GM18517 (cell line): ENCODE results near the gene SORBS1.

Experiments used
- ATAC-seq: cut with Tn5 transposase; IDR thresholded peaks from one replicate; pipeline ENCODE4 v1.9.1; 2021; ENCODE audit warnings: mild to moderate bottlenecking, moderate library complexity; ENCODE audit not compliant: unreplicated experiment

Gene SORBS1

DNA sequence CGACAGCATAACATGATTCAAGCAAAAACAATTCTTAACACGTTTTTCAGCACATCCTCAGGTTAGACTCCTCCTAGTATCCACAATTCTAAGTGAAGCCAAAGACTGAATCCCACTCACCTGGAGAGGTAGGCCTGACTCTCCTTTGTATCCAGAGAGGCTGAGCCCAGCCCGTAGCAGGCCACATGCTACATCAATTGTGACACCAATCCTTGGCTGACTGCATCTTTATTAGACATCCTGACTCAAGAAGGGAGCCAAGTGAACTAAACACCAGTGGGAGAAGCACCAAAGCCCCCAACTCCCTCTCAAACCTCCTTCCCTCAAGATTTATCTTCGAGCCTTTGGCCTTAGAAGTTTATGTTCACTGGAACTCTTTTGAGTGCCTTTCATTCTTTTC, 144.9 kb downstream of the SORBS1 start:
- no peak for ATAC-seq

DNA sequence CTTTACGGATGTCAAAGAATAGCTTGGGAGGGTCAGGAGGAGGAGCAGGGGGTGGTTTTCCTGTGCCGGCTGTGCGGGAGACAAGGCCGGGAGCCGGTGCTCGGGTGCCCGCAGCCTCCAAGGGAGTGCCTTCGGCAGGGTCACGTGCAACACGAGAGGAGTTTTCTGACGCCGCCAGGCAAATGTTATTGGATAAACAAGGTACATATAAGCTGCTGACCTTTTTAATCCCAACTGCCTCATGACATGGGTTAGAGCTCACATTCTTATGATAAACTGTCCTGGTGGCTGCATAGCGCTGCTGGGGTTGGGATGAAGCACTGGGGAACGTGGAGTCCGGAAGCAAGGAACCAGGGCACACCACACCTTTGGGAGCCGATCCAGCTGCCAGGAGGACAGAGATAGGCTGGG, 145.5 kb downstream of the SORBS1 start:
- no peak for ATAC-seq

DNA sequence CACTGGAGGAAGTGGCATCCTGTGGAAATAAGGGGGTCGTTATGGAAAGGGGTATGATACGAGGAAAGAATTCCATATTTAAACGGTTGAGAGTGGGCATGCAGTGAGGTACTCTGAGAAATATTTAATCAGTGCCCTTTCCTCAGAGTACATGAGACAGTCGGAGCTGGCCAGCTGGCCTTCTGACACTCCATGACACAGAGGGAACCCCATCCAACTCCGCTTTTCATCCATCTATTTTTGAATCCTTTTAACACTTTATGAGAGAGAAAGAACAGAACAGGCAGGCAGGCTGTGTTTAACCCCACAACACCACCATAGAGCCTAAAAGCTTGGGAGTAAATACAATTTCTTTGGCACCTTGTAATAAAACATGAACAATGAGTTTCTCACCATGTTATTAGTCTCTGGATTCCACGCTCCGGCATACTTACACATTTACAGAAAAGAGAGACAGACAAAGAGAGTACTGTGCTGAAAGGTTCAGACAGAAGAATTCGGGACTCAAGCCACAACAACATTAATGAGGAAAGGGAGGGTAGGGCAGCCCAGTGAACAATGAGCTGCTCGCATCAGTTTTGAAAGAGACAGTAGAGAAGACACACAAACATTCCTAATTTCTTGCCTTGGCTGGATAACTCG, 146.2 kb downstream of the SORBS1 start:
- ATAC-seq: no peak

DNA sequence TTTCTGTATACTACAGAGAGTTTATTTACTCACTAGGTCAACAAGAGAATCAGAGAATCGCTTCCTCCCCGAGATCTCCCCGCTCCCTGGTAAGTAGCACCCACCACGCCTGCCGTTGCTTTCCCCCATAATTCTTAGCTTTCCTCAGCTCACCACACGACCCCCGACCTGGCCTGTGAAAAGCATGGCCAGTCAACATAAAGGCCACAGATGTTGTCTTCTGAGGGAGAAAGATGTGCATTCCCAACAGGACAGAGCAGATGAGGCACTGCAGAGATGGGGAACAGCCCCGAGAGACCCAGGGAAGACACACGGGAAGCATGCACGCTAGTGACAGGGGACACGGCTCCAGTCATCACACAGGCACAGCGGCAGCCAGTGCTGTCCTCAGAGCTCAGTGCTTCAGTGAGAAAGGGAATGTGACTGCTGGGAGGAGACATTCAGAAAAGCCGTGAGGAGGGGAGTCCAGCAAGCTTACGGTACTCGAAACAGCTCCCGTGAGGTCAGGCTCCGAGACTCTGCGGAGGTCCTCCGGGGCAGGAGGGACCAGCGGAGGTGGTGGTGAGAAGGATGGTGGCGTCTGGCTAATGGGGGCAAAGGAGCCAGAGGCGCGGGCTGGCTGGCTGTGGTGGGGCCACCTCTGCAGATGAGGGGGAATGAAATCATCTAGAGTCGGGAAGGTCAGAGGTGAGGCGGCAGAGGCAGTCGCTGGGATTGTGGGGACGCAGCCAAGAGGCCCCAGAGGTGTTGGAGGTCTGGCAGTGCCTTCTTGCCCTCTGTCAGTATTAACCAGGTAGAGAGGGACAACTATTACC, 146.9 kb downstream of the SORBS1 start:
- no peak for ATAC-seq

DNA sequence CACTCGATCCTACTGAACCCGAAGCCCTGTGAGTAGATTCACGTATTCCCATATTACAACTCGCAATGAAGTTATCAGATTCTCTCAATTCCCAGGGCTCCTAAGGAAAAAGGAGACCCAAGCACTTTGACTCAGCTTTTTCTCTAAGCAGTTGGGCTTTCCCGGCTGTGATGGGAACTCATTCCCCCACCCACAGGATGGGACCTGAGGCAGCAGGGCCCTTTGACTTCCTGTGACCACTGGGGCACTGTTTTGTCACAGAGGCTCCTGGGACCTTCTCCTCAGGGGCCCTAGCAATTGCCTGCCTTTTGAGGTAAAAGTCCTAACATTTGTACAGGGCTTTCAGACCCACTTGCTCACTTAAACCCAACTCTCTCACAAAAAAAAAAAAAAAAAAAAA, 147.6 kb downstream of the SORBS1 start:
- no peak for ATAC-seq

DNA sequence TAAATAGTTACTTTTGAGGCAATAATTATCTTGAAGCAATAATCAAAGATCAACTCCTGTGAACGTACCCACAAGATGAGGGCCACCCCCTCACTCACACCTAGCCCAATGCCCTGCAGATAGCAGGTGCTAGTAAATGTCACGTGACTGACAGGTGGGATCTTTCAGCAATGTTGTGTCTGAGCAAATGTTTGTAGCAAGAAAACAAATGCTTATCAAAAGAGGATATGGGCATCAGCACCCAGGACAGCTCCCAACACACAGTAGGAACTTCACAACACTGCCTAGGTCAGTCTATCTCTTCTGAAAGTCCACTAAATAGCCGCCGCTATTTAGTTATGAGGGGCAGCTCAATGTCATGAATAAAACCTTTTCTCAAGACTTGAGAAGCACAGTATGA, 149.5 kb downstream of the SORBS1 start:
- no peak for ATAC-seq

DNA sequence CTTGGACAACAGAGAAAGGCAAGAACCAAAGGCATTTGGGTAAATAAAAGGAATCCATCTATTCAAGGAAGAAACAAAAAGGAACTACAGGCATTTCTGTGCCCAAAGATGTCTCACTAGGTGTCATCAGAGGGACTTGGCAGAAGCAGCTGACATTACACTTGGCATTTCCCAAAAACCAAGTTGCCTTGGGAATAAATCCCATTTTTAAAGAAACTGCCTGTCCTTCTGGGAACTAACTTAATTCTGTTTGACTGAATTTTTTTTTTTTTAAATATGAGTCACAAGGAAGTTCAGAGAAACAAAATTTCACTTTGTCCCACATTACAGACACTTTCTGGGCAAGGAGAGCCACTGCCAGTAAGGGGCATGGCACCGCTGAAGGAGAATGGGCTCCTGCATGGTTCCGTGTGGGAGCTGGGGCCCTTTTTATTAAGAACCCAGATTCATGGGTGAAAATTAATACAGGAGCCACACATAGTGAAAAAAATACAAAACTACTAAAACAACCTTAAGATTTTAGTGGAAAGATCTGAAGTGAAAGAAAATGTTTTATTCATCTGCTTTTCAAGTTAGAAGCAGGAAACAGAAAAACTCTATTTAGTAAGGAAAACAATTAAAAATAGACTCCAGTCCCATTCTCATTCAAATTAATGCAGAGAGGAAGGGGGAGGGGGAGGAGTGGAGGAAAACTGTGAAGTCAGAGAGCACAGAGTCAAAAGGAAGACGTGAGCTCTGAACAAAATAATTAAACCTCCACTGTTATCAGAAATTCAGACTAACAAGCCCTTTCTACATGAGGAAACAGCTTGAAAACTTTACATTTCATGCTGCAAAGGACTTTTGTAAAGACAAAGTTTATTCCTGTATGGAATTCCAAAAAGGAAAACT, 151.9 kb downstream of the SORBS1 start:
- no peak for ATAC-seq

DNA sequence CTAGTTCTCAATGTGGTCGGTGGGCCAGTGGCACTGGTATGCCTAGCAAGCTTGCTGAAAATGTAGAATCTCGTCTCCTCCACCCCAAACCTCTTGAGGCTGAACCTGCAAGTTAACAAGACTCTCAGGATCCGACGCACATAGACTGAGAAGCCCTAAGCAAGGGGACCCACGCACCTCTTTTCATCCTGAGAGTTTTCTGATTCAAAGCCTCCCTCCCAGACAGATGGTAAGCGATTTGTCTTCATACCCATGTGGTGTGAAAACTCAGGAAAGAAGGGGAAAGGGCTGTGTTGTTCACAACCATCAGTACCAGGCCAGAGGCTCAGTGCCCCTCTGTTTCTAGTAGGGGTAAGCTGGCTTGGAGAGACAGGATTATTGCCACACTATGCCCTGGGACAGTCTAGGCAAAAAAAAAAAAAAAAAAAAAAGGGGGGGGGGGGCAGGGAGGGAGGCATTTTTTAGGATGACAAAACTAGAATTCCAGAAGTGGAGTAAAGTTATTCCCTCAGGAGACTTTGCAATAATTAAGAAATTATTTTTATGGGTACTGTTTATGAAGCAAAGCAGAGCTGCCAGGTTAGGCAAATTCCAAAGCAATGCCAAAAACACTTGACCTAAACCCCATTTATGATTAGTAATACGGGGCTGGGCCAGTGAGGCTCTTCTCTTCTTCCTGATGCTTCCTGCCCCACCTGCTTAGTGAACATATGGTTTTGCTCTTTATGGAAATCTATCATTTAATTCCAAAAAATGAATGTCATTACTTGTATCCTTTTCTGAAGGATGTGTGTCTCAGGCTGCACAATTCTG, 152.8 kb downstream of the SORBS1 start:
- no peak for ATAC-seq

DNA sequence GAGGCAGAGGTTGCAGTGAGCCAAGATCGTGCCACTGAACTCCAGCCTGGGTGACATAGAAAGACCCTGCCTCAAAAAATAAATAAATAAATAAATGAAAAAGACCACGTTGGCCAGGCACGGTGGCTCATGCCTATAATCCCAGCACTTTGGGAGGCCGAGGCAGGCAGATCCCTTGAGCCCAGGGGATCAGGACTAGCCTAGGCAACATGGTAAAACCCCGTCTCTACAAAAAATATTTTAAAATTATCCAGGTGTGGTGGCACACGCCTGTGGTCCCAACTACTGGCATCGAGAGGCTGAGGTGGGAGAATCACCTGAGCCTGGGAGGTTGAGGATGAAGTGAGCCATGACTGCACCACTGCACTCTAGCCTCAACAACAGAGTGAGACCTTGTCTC, 153.6 kb downstream of the SORBS1 start:
- ATAC-seq: no peak

DNA sequence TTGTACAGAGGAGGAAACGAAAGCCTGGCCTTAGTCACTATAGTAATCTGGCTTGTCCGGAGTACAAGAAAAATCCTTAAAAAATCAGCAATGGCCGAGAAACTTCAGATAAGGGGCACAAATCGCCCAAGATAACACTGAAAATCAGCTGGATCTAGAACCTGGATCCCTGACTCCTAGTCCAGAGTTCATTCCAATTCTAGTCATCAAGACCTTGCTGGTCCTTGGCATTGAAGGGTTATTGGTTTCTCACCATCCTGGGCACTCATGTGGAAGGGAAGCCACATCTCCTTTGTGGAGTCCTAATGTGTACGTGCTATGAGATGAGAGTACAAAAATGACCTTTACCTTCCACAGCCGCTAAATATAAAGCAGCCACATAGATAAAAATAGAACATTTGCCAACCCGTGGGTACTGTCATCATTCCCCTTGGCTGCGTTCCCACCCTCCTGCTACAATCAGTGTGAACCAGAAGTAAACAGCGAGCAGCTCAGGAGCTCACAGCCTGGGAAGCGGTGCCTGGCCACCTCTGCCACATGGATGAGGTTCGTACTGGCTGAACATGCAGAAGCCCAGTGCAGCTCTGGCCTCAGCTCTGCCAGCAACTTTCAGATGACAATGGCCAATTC, 154.4 kb downstream of the SORBS1 start:
- no peak for ATAC-seq

DNA sequence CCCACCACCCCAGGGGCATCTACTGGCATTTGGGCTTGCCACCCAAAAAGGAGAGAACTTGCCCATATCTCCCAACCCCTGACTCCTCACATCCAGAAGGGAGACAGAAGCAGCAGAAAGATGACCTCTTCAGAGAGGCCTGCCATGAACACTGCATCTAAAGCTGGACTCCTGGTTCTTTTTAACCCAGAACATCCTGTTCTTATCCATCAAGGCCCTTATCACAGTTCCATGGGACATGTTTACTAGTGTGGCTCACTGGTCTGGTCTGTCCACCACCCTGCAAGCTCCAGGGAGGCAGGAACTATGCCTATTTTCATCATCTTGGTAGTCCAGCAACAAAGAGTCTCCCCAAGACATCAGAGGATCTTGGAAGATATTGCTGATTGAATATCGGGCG, 155.5 kb downstream of the SORBS1 start:
- no peak for ATAC-seq

DNA sequence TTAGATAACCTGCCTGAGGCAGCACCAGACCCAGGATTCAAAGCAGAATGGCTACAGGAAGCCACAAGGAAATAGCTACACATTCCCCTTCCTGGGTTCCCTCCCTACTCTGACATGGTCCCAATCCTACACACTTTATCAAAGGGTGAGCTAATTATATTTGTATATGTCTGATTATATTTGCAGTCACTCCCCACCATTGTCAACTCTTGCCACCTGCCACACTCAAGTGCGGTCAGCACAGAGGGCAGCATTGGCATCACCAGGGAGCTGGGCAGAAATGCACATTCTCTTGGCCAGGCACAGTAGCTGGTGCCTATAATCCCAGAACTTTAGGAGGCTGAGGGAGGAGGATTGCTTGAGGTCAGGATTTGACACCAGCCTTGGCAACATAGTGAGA, 156.3 kb downstream of the SORBS1 start:
- no peak for ATAC-seq

DNA sequence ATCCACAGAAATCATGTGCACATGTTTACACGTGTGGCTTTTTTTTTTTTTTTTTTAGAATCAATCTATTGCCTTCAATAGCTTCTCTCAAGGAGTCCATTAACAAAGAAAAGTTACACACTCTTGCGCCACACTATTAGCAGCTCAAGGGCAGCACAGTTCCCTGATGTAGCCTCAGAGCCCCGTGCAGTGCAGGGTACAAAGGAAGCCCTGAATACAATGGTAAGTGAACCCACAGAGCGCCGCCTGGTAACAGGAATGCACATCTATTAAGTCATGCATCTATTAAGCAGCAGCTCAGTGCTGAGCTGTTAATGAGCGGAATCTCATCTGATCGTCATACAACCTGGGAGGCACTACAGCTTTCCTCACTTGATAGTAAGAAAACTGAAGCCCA, 156.7 kb downstream of the SORBS1 start:
- ATAC-seq: no peak

DNA sequence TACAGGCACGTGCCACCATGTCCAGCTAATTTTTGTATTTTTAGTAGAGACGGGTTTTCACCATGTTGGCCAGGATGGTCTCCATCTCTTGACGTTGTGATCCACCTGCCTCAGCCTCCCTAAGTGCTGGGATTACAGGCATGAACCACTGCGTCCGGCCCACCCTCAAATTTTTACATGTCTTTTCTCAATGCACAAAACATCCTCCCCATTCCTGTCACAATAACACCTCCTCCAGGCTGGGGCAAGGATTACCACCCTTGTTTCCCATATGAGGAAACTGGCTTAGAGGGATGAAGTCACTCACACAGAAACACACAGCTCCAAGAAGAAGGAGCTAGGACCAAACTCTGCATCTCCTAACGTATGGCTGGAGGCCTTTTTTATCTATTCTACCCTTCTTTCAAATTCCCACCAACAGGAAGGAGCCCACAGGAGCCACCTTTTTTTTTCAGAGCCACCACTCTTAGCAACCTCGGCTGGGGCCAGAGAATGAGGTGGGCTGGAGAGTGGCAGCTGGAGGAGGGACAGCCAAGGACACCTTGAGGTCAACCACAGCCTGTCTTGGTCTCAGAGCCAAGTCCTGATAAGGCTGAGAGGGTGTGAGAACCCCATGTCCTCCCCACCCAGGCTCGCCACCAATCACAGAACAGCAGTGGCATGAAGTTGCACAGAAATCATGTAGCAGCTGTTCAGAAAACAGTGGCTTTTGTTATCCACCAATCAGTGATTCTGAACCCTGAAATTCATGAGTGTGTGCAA, 157.3 kb downstream of the SORBS1 start:
- no peak for ATAC-seq

DNA sequence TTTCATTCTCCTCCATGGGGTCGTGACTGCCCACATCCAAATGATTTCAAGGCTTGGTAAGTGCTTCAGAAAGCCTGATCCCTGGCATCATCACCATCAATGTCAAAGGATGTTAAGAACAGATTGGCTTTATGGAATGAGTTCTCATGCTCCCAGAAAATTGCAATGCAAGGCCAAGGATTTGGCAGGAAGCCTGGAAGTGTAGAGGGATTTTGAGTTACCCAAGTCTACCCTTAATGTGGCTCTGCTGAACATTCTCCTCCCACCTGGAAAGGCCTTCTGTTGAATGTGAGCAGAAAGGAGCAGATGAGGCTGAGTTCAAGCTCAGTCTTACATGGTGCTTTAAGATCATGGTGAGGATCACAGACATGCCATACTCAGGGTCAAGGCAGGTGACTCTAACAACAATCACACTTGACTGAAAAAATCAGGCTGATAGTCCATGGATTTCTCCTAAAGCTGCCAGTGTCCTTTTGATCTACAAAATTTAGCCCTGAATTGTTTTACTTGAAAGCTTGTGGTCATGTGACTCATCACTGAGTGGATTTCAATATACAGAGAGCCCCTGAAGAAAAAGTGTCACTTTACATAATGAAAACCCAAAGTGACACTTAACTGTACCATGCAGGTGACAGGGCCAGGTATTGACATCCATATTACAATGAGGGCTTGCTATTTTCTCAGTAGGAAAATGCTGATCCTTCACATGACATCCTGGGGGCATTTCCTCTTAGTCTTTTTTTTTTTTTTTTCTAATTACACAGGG, 159.3 kb downstream of the SORBS1 start:
- no peak for ATAC-seq

DNA sequence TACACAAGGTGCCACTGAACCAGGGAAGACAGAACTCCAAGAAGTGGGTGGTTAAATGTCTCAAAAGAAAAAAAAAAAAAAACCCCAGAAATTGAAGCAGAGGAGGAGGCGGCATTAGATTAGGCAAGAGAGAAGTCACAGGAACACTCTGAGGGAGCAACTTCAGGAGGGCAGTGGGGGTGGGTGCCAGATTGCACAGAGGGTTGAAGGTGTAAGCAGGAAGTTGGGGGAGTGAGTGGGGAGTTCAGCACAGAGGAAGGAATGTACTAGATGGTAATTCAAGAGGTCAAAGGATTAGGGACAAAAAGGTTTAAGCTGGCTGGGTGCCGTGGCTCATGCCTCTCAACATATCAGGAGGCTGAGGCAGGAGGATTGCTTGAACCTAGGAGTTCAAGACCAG, 160.4 kb downstream of the SORBS1 start:
- ATAC-seq: no peak

DNA sequence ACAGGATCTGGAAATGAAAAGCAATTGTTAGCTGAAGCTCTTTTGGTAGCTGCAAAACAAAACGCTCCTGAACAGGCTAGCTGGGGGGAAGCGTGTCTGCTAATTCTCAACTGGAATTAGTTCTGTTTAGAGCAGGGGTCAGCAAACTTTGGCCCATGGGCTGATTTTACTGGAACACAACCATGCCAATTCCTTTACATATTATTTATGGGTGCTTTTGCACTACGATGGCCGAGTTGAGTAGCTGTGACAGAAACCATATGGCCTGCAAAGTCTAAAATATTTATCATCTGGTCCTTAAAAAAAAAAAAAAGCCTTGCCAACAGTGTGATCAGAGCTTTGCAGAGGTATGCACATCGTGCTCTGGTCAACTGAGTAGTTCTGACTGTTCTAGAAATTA, 162.0 kb downstream of the SORBS1 start:
- ATAC-seq: no peak

DNA sequence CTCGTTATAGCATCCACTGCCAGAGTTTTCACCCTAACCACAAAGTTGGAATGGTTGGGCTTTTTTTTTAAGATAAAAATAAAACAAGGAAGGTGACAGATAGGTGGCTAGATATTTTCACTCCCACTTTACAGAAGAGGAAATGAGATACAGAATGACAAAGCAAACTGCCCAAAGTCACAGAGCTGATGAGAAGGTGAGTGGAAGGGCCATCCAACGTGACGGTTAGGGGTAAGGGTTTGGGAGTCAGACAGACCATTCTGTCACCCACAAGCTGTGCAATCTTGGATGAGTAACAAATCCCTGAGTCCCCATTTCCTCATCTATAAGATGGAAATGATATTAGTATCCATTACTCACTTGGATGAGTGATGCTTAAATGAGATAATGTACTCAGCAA, 163.4 kb downstream of the SORBS1 start:
- no peak for ATAC-seq

DNA sequence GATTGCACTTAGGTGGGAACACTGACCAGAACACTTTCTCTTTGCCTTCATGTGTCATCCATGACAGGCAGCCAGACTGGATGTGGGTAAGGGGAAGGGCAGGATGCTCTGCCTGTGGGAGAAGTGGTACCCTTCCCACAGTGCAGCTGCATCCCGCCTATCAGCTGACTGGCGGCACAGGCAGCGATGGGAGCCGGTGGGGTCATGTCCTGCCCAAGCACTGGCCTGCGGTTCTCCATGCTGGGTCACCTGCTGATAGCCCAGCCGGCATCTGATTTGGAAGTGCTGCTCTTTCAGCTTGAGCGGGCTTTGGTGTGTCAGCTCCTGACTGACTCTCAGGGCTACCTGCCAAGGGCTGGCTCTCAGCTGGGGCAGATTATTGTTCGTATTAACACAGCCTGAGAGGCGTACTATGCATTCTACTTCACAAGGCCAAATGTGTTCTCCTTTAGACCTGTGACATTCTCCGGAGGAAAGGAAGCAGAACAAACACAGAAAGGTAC, 165.2 kb downstream of the SORBS1 start:
- no peak for ATAC-seq
